MCF 10A (cell line): ENCODE results near the gene FAM114A1. TPM values are rescaled to one million over a fixed set of nuclear protein-coding genes. Genes with fewer than 3 reads are reported as not detected.
"Not testable (repeated sequence)": the region's sequence is repeated elsewhere in the genome, so short reads cannot be mapped to it uniquely, and the experiment has no call there.

Experiments used
- BruUV-seq: library from RNA; stranded (reverse); fragments of 400-500 nt; replicated peaks from 2 replicates; lab custom pipeline; 2021; lab: Mats Ljungman, UMichigan
- CTCF ChIA-PET: fragments of 300-600 bp; sonication (Branson Sonifier 250); formaldehyde crosslinking; extraction: SDS; loops from one replicate; lab custom pipeline; 2021; ENCODE audit warnings: antibody characterized with exemption, inconsistent platforms; lab: Yijun Ruan, JAX
- POLR2A ChIA-PET: fragments of 300-600, 350-650 bp; sonication (Branson Sonifier 250); formaldehyde crosslinking; extraction: SDS; loops from one replicate; lab custom pipeline; 2020; ENCODE audit warnings: antibody characterized with exemption, inconsistent platforms; lab: Yijun Ruan, JAX
- DNase-seq: peaks from one replicate; pipeline ENCODE4 v3.0.0-alpha.2; 2018; ENCODE audit not compliant: unreplicated experiment
- H3K27ac Mint-ChIP-seq: one replicate; pipeline ENCODE4 v1.8.0; 2022; ENCODE audit warnings: mild to moderate bottlenecking, low read depth, mixed read lengths; ENCODE audit not compliant: unreplicated experiment
- H3K27me3 Mint-ChIP-seq: one replicate; pipeline ENCODE4 v1.8.0; 2022; ENCODE audit warnings: mixed read lengths; ENCODE audit not compliant: insufficient read depth, unreplicated experiment
- H3K36me3 Mint-ChIP-seq: one replicate; pipeline ENCODE4 v1.8.0; 2022; ENCODE audit warnings: mild to moderate bottlenecking, moderate library complexity, mixed read lengths; ENCODE audit not compliant: insufficient read depth, unreplicated experiment
- H3K4me1 Mint-ChIP-seq: one replicate; pipeline ENCODE4 v1.8.0; 2022; ENCODE audit warnings: mixed read lengths; ENCODE audit not compliant: insufficient read depth, unreplicated experiment
- H3K4me3 Mint-ChIP-seq: one replicate; pipeline ENCODE4 v1.8.0; 2022; ENCODE audit warnings: mild to moderate bottlenecking, moderate library complexity, mixed read lengths; ENCODE audit not compliant: unreplicated experiment
- H3K9me3 Mint-ChIP-seq: one replicate; pipeline ENCODE4 v1.8.0; 2022; ENCODE audit warnings: mixed read lengths; ENCODE audit not compliant: unreplicated experiment
- CTCF ChIP-seq: fragments of 200-600 bp; IDR thresholded peaks from one replicate; pipeline ENCODE4 v1.8.0; 2022; ENCODE audit warnings: antibody characterized with exemption, mild to moderate bottlenecking; ENCODE audit not compliant: unreplicated experiment
- intact Hi-C: fragments of 100-400 bp; cut with micrococcal nuclease; formaldehyde crosslinking; loops from 2 replicates; pipeline ENCODE4 v1.14.1; 2022
- total RNA-seq: library from RNA; stranded (reverse); gene quantifications from 2 replicates; pipeline ENCODE4 v1.2.3, GENCODE V29; 2022

FAM114A1 gene
- total RNA-seq, 1 experiment from 2014 or later: 22.7 TPM

GRCh38 chr4:38958453-38959190 is 91.0 kb downstream of the FAM114A1 start:
- H3K36me3 Mint-ChIP-seq: no peaks in the 10 kb centered on the region
- intact Hi-C loops: no loop called here

GRCh38 chr4:38959248-38959647 is 91.6 kb downstream of the FAM114A1 start:
- H3K27me3 Mint-ChIP-seq, H3K4me1 Mint-ChIP-seq, H3K36me3 Mint-ChIP-seq, H3K4me3 Mint-ChIP-seq, DNase-seq, intact Hi-C loops, H3K27ac Mint-ChIP-seq, BruUV-seq: not testable (repeated sequence)
- POLR2A ChIA-PET: interaction anchor here (1.9 kb wide), 1 partner anchor 10 kb away, joined by 7 read pairs; no protein-coding TSS in a partner anchor
- peaks cover 13% of the 10 kb centered on the region for H3K9me3 Mint-ChIP-seq
- CTCF ChIA-PET: interaction anchor here (0.7 kb wide), 1 partner anchor 1524 kb away, joined by 3 read pairs; no protein-coding TSS in a partner anchor

More at GRCh38 chr4:38958453-38959190, 91.0 kb downstream of the FAM114A1 start:
- BruUV-seq: no TSS peak
- ChIA-PET POLR2A (interaction anchor here (0.6 to 1.9 kb wide), 2 partner anchors 10 to 46 kb away, joined by 3 to 7 read pairs; no protein-coding TSS in a partner anchor), CTCF (interaction anchor here (0.6 to 0.7 kb wide), 3 partner anchors 8 to 1524 kb away, joined by 3 to 5 read pairs (median 3); no protein-coding TSS in a partner anchor)
- no peak overlapping the region for H3K4me3 Mint-ChIP-seq
- H3K27ac Mint-ChIP-seq: no peak overlapping the region
- H3K9me3 Mint-ChIP-seq: peaks cover 13% of the 10 kb centered on the region
- no peaks in the 10 kb centered on the region for H3K27me3 Mint-ChIP-seq
- no peak for TF ChIP-seq CTCF
- H3K4me1 Mint-ChIP-seq: no peaks in the 10 kb centered on the region
- no peak for DNase-seq

GRCh38 chr4:38964942-38965775 is 97.6 kb downstream of the FAM114A1 start:
- BruUV-seq: no TSS peak
- no peaks in the 10 kb centered on the region for H3K27me3 Mint-ChIP-seq

More at GRCh38 chr4:38964942-38965775, 97.6 kb downstream of the FAM114A1 start:
- Mint-ChIP-seq H3K4me1 (peaks cover 7% of the 10 kb centered on the region), H3K9me3 (peaks cover 13% of the 10 kb centered on the region), H3K4me3 (no peak overlapping the region), H3K36me3 (no peaks in the 10 kb centered on the region), H3K27ac (no peak overlapping the region)
- POLR2A ChIA-PET: interaction anchor here (1.2 kb wide), 1 partner anchor 57 kb away, joined by 4 read pairs; no protein-coding TSS in a partner anchor
- no peak for TF ChIP-seq CTCF
- peak; percentile 50 for DNase-seq
- intact Hi-C loops: loop anchor here (5.0 kb wide), 1 partner anchor 77 kb away; no protein-coding TSS in a partner anchor
- CTCF ChIA-PET: interaction anchor here (0.7 to 1.4 kb wide), 4 partner anchors 13 to 235 kb away, joined by 3 to 5 read pairs (median 3); no protein-coding TSS in a partner anchor
